ENCODE data around the gene DICER1. TPM values are rescaled to one million over a fixed set of nuclear protein-coding genes. Genes with fewer than 3 reads are reported as not detected.

The DICER1 gene
- total RNA-seq, 4 donors from 2014 or later, result 81.6 to 103 (median 88.8) TPM

DNA sequence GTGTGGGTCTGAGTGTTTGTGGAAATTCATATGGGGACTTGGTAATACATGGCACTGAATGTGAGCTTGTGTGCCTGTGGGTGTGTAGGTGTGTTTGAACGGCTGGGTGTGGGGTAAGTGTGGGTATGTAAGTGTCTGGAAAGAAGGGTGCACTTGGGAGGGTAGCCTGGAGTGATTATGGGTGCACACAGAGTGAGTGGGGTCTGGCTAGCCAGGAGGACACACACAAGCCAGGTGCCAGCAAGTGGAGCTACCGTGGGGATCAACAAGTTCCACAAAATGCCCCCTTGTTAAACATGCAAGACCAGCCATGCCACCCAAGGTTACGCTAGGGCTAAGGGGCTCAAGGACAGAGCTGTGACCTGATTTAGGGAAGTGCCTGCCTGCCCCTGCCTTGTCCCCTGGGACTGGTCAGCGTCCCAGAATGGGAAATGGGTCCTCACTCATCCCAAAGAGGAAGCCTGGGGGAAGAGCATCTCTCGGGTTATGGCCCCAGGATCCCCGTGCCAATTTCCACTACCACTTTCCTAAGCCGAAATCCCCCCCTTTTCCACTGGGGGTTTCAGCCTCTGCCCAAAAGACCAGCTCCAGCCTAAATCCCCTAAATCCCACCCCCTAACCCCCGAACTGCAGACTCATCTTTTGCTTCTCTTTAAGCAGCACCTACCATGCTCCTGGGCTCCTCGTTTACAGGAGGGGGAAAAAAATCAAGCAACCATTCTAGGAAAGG is 118.6 kb downstream of the DICER1 start:
- H3K36me3 ChIP-seq, result no peaks in the 10 kb centered on the region
- no peak overlapping the region for H3K4me3 ChIP-seq
- intact Hi-C loops (cut with DNase I; ENCODE audit: low total_unique reads), result no loop called here
- H3K27me3 ChIP-seq, result no peaks in the 10 kb centered on the region
- H3K4me1 ChIP-seq, result no peaks in the 10 kb centered on the region
- no peak for DNase-seq
- TF ChIP-seq POLR2A (IDR thresholded peaks at IDR 0.05), result no peak
- TF ChIP-seq CTCF (IDR thresholded peaks at IDR 0.05), result no peak
- no peaks in the 10 kb centered on the region for H3K9me3 ChIP-seq
- no peak overlapping the region for H3K27ac ChIP-seq

- intact Hi-C loops (cut with DNase I; ENCODE audit: low total_unique reads), result no loop called here
- no peak for TF ChIP-seq CTCF (IDR thresholded peaks at IDR 0.05)
- no peak for TF ChIP-seq POLR2A (IDR thresholded peaks at IDR 0.05)
- Histone ChIP-seq H3K36me3 (no peaks in the 10 kb centered on the region), H3K4me3 (no peak overlapping the region), H3K4me1 (no peaks in the 10 kb centered on the region), H3K27me3 (no peaks in the 10 kb centered on the region), H3K27ac (no peak overlapping the region), H3K9me3 (no peaks in the 10 kb centered on the region)
- DNase-seq, result no peak
Measured at GRCh38 chr14:95037273-95037672, 120.1 kb downstream of the DICER1 start.

Small RNAs within 50 kb of the gene (microRNA-seq; reads per million reads assigned to microRNA genes)
- 5.9 reads per million, percentile 7 among the genes with 10 or more reads in this experiment for gene MIR3173 (ENCODE audit: borderline microRNAs expressed, borderline replicate concordance)

Small RNAs within 50 kb of the gene (small RNA-seq; reads per million reads assigned to genes)
- not detected for gene MIR3173

Other genes starting within 250 kb of the DICER1 start
- 10 to 100 TPM in 2 of 4 donors, 1 to 10 TPM in 2; 5.0 to 55.0 (median 12.4) TPM for gene CLMN, start 162.4 kb upstream of the DICER1 start, total RNA-seq